Myocyte (in vitro differentiated cells): ENCODE measurements around the gene KRT81. TPM values are rescaled to one million over a fixed set of nuclear protein-coding genes. Genes with fewer than 3 reads are reported as not detected.

ENCODE experiments used
- DNase-seq: peaks from one replicate; pipeline ENCODE4 v3.0.0-alpha.2; 2012; ENCODE audit warnings: low read depth
- polyA plus RNA-seq: library from polyadenylated mRNA; unstranded; fragments of >200 nt; gene quantifications from one replicate; pipeline ENCODE4 v1.2.1, GENCODE V29; 2012; ENCODE audit warnings: missing spikeins
- total RNA-seq: library from RNA; depleted of rRNA; stranded (reverse); fragments of >200 nt; gene quantifications from 2 replicates; pipeline ENCODE4 v1.2.3, GENCODE V29; 2014

Gene KRT81
- total RNA-seq: 0.08 TPM in 1 of 2 replicates, not detected in the other
- polyA plus RNA-seq: 0.58 TPM

GRCh38 chr12:52291267-52291935 lies at the start of gene KRT81:
Gene KRT81, minus strand, starts transcription at chr12:52291534. Its CDS starts 69 bp downstream, at chr12:52291465.
- DNase-seq: no peak

- DNase-seq: peak; percentile 72
These were observed 47.1 kb upstream of the KRT81 start for GRCh38 chr12:52338241-52338960.

DNA sequence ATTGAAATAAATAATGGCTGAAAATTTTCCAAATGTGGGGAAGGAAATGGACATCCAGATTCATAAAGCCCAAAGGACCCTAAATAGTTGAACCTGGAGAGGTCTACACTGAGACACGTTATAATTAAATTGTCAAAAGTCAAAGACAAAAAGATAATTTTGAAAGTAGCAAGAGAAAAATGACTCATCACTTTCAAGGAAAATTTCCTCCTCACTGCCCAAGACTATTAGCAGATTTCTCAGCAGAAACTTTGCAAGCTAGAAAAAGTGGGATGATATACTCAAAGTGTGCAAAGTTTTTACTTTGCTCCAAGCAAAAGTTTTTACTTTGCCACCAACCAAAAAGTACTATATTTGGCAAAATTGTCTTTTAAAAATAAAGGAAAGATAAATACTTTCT lies 45.7 kb upstream of the KRT81 start:
- DNase-seq: no peak

- DNase-seq: no peak
These were observed 45.3 kb upstream of the KRT81 start for GRCh38 chr12:52336641-52337040.

DNA sequence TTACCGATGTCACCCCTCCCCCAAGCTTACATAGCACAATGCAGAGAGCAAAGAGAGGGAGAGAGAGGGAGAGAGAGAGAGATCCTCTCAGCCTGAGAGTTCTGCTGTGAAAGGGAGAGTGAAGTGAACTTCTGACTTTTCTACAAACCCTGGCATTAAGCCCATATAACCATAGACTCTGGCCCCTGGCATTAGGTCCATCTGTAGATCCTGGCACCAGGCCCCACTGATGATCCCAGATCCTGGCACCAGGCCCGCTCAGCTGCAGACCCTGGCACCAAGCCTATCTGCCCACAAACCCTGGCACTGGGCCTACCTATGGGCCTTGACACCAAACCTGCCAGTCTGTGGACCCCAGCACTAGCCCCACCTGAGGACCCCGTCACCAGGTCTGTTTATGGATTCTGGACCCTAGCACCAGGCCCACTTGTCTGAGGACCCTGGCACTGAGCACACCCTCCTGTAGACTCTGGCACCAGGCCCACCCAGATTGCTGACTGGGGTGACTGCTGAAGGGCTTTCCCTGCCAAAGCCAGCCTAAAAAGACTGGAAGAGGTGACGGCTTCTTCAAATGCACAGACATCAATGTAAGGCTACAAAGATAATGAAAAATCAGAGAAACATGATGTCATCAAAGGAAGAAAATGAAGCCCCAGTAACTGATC lies 44.4 kb upstream of the KRT81 start:
- DNase-seq: no peak

GRCh38 chr12:52334185-52334584 lies 42.9 kb upstream of the KRT81 start:
- DNase-seq: no peak

- DNase-seq: no peak
These were observed 42.0 kb upstream of the KRT81 start for GRCh38 chr12:52333321-52333720.

- no peak for DNase-seq
These were observed 41.0 kb upstream of the KRT81 start for GRCh38 chr12:52332381-52332780.

- DNase-seq: no peak
These were observed 40.5 kb upstream of the KRT81 start for GRCh38 chr12:52331833-52332232.

DNA sequence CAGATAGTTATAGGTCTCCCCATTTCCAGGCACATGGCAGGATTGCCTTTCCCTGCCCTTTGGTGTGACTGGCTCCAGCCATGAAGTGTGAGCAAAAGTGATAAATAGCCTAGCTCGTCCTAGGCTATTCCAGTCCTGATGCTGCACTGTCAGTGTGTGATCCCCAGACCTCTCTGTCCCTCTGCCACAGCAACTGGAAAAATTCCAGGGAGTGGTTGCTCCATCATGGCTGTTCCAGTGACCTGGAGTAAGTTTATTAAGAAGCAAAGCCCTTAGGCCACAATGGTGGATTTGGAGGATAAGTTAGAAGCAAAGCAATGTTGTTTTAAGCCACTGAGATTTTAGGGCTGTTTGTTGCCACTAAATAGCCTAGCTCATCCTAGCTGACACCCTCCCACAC lies 39.7 kb upstream of the KRT81 start:
- no peak for DNase-seq

DNA sequence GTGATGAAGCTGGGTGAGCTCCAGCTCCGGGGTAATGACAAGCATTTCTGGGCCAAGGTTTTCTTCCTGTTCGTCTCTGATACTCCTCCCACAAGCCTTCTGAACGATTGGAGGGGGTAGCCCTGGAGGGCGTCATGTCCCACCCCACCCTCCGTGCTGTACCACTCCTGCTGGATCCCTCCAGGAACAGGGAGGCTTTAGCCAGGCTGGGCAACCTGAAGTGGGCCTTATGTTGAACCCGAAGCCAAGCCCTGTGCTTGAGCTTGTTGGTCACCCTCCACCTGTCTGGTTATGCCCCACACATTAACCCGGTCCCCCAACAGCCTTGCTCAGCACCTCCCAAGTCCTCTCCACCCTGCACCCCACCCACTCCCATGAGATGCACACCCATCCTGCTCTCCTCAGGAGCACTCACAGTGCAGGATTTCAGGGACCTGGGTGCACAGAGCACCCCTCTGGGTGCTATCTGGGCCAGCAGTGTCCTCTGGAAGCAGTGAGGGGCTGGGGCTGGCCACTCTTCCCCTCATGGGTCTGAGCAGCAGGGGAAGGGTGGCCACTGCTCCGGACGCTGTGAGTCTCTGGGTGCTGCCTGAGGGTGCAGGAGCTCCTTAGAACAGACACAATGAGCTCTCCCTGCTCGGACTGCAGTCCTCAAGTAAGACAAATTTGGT lies 36.6 kb upstream of the KRT81 start:
- DNase-seq: no peak

- peak; percentile 90 for DNase-seq
These were observed 35.9 kb upstream of the KRT81 start for GRCh38 chr12:52327052-52327829.

- DNase-seq: no peak
These were observed 32.8 kb upstream of the KRT81 start for GRCh38 chr12:52324153-52324444.

GRCh38 chr12:52323416-52324152 lies 32.2 kb upstream of the KRT81 start:
- DNase-seq: no peak

GRCh38 chr12:52323001-52323400 lies 31.7 kb upstream of the KRT81 start:
- DNase-seq: no peak

GRCh38 chr12:52322069-52322468 lies 30.7 kb upstream of the KRT81 start:
- no peak for DNase-seq

- no peak for DNase-seq
These were observed 30.1 kb upstream of the KRT81 start for GRCh38 chr12:52321418-52321817.

- DNase-seq: no peak
These were observed 29.6 kb upstream of the KRT81 start, which contains the start of gene KRT83 for GRCh38 chr12:52320784-52321400. Gene KRT83, minus strand, starts transcription at chr12:52321398. Its CDS starts 63 bp downstream, at chr12:52321335.

GRCh38 chr12:52319097-52319496 lies 27.8 kb upstream of the KRT81 start:
- DNase-seq: no peak
